Aorta (tissue), 5 donors: ENCODE measurements around the gene PAGE4. TPM values are rescaled to one million over a fixed set of nuclear protein-coding genes. Genes with fewer than 3 reads are reported as not detected.

Experiments
- ATAC-seq: fragments of 200-7000 bp; cut with Tn5 transposase; one replicate; pipeline ENCODE4 v1.9.1; 2022; ENCODE audit warnings: moderate library complexity; ENCODE audit not compliant: low FRiP score
- DNase-seq, 2 donors: peaks; one replicate each; pipeline ENCODE4 v3.0.0-alpha.2; 2020
- H3K27ac ChIP-seq, 2 donors: one replicate each; pipeline ENCODE4 v1.5.1; 2013; ENCODE audit warnings: low read length in 2 of 2, mild to moderate bottlenecking in 2 of 2, moderate library complexity in 2 of 2, control low read depth in 1 of 2, inconsistent platforms in 1 of 2, low read depth in 1 of 2
- H3K27me3 ChIP-seq, 2 donors: one replicate each; pipeline ENCODE4 v1.6.1; 2013; ENCODE audit warnings: control low read depth in 1 of 2, low read length in 1 of 2, mild to moderate bottlenecking in 1 of 2, moderate library complexity in 1 of 2; ENCODE audit not compliant: insufficient read depth in 2 of 2, control insufficient read depth in 1 of 2
- H3K36me3 ChIP-seq, 2 donors: one replicate each; pipeline ENCODE4 v1.6.1; 2013; ENCODE audit warnings: control low read depth in 1 of 2, low read length in 1 of 2, mild to moderate bottlenecking in 1 of 2; ENCODE audit not compliant: insufficient read depth in 2 of 2, control insufficient read depth in 1 of 2
- H3K4me1 ChIP-seq, 2 donors: one replicate each; pipeline ENCODE4 v1.6.1; 2013; ENCODE audit warnings: low read length in 2 of 2, control low read depth in 1 of 2, mild to moderate bottlenecking in 1 of 2, moderate library complexity in 1 of 2; ENCODE audit not compliant: insufficient read depth in 2 of 2, control insufficient read depth in 1 of 2
- H3K4me3 ChIP-seq, 2 donors: one replicate each; pipeline ENCODE4 v1.5.1; 2013; ENCODE audit warnings: low read length in 2 of 2, control low read depth in 1 of 2, mild to moderate bottlenecking in 1 of 2
- H3K9me3 ChIP-seq: one replicate; pipeline ENCODE4 v1.6.1; 2013; ENCODE audit warnings: mild to moderate bottlenecking, low read length; ENCODE audit not compliant: control insufficient read depth
- WGBS, 2 donors: extraction: QIAGEN DNeasy Blood & Tissue Kit; methylation state at CpG; one replicate each; pipeline ENCODE4 v1.1.7; 2013; 5-methylcytosine and 5-hydroxymethylcytosine counted together
- intact Hi-C, 2 donors: fragments of 100-400 bp; cut with DNase I; formaldehyde crosslinking; loops; one replicate each; pipeline versions ENCODE4 v1.14.2 to v1.15.0; 2022
- long read RNA-seq, 2 donors: library from polyadenylated mRNA; unstranded; transcript quantifications; one replicate each; pipeline ENCODE4 v2.0.0, GENCODE V29; 2020 to 2021
- polyA plus RNA-seq, 2 donors: library from polyadenylated mRNA; stranded (reverse); fragments of 200-250 nt; gene quantifications; one replicate each; pipeline ENCODE4 v1.2.3, GENCODE V29; 2013
- total RNA-seq, 2 donors: library from RNA; stranded (reverse); fragmentation: NEBNext Ultra II Directional; extraction: Animal tissue kit (Norgen Biotek cat#: 25700); gene quantifications; one replicate each; pipeline ENCODE4 v1.2.1, GENCODE V29; 2021
- donor health status: healthy with polysubstance abuse.
- donor health status: Bipolar disorder and iron deficiency.
- donor health status: DM: no; HTN: no; CAD: no.
- donor health status: DM: no; HTN: no; CAD: no.
- donor health status: DM: yes; HTN: yes; CAD: no.

Gene PAGE4
- total RNA-seq (not detected), polyA plus RNA-seq (not detected)
- long read RNA-seq, donor 1: 0 reads
- long read RNA-seq, donor 2: 0 reads

DNA sequence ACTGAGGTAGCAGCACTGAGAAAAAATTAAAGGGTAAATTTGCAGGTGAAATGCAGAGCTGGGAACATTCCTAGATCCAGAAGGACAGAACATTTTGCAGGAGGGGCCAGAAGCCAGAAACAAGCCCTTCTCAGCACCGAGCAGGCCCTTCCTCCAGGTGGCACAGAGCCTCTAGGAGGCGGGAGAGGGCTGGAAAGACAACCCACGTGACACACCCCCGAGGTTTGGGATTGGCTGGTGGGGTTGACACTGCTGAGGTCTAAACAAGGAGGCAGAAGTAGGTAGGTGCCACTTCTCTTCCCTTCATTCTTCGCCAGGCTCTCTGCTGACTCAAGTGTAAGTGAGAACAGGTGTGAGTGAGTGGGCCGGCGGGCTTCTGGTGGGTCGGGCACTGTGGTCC lies at the start of gene PAGE4:
TSS of gene PAGE4 (plus strand) at position 288 of the 400 bp plus-strand sequence. CDS start 1,126 bp downstream, outside the sequence.
- Histone ChIP-seq H3K4me1 (no peaks in the 10 kb centered on the region), H3K4me3 (no peak within 1 kb of the TSS), H3K27me3 (no peaks in the 10 kb centered on the region), H3K27ac (no peak within 1 kb of the TSS), H3K9me3 (no peaks in the 10 kb centered on the region), H3K36me3 (no peaks in the 10 kb centered on the region)
- ATAC-seq (no peak), DNase-seq (no peak)
- WGBS, 2 donors: 57 to 72% methylated on average over 8 of the region's 8 CpGs
- intact Hi-C loops: no loop called here

GRCh38 chrX:49784747-49785280 lies 44.3 kb upstream of the PAGE4 start:
- no peak for DNase-seq
- ATAC-seq: no peak
- H3K27ac ChIP-seq: no peak overlapping the region
- intact Hi-C loops: no loop called here
- no peaks in the 10 kb centered on the region for H3K36me3 ChIP-seq
- H3K4me1 ChIP-seq: peaks cover 0 to 4% of the 10 kb centered on the region in 2 donors
- peaks cover 0 to 4% of the 10 kb centered on the region in 2 donors for H3K27me3 ChIP-seq
- H3K4me3 ChIP-seq: no peak overlapping the region
- WGBS, 2 donors: 32 to 65% methylated on average over 1 of the region's 1 CpG
- H3K9me3 ChIP-seq: no peaks in the 10 kb centered on the region

GRCh38 chrX:49792376-49792775 lies 36.7 kb upstream of the PAGE4 start:
- ATAC-seq: no peak
- WGBS, 2 donors: 16 to 23% methylated on average over 1 of the region's 1 CpG
- no peaks in the 10 kb centered on the region for H3K27me3 ChIP-seq

DNA sequence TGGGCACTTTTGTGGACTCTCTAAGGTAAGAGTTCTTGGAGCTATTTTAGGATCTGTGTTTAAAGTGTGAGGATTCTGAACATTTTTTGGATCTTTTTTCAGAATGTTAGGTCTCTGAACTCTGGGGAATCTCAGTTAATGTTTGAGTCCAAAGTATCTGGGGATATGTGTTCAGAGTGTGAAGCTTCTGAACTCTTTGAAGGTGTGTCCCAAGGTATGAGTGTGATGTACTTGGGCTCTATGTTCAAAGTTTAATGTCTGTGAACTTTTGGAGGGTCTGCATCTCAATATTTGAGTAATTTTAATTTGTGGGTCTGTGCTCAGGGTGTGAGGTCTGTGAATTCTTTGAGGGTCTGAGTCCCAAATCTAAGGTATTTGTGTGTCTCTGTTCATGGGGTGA lies 35.4 kb upstream of the PAGE4 start:
- no peaks in the 10 kb centered on the region for H3K9me3 ChIP-seq
- no peaks in the 10 kb centered on the region for H3K36me3 ChIP-seq
- intact Hi-C loops: no loop called here
- H3K27ac ChIP-seq: no peak overlapping the region
- H3K27me3 ChIP-seq: no peaks in the 10 kb centered on the region
- ATAC-seq: no peak
- no peak overlapping the region for H3K4me3 ChIP-seq
- no peak for DNase-seq
- peaks cover 0 to 4% of the 10 kb centered on the region in 2 donors for H3K4me1 ChIP-seq

More at GRCh38 chrX:49792376-49792775, 36.7 kb upstream of the PAGE4 start:
- Histone ChIP-seq H3K36me3 (no peaks in the 10 kb centered on the region), H3K9me3 (no peaks in the 10 kb centered on the region), H3K4me3 (no peak overlapping the region), H3K27ac (no peak overlapping the region), H3K4me1 (peaks cover 0 to 4% of the 10 kb centered on the region in 2 donors)
- intact Hi-C loops: no loop called here
- DNase-seq: no peak

- DNase-seq: no peak
These were observed 29.3 kb upstream of the PAGE4 start for GRCh38 chrX:49799828-49800227.

DNA sequence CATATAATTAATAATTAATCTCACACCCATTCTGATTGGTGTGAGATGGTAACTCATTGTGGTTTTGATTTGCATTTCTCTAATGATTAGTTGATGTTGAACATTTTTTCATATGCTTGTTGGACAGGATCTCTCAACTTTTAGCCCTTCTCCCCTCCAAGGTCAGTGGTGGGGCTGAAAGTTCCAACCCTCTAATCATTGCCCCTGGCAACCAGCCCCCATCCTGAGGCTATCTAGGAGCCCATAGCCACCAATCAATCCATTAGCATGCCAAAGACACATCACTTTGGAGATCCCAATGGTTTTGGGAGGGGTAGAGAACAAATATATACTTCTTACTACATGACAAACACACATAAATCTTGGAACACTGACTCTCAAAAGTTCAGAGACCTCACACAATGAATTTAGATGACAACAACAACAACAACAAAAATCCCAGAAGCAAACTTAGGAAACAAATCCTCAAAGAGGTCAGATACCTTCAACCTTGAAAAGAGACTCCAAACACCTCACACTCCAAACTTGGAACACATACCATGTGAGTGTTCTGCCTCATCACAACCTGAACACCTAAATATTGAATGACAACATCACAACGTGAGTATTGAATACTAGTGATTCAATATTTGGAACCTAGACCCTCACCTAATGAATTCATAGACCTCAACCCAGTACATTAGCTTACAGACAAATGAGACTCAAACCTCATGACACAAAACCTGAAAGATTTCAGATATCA lies 19.0 kb upstream of the PAGE4 start:
- ATAC-seq: no peak
- intact Hi-C loops: no loop called here

More at GRCh38 chrX:49799828-49800227, 29.3 kb upstream of the PAGE4 start:
- Histone ChIP-seq H3K4me3 (no peak overlapping the region), H3K27ac (no peak overlapping the region), H3K9me3 (no peaks in the 10 kb centered on the region), H3K4me1 (no peaks in the 10 kb centered on the region), H3K27me3 (no peaks in the 10 kb centered on the region), H3K36me3 (no peaks in the 10 kb centered on the region)
- intact Hi-C loops: no loop called here
- no peak for ATAC-seq
- WGBS, 2 donors: 93 to 97% methylated on average over 1 of the region's 1 CpG

GRCh38 chrX:49812177-49812576 lies 16.9 kb upstream of the PAGE4 start:
- intact Hi-C loops: no loop called here
- WGBS, 2 donors: 42 to 47% methylated on average over 4 of the region's 4 CpGs
- DNase-seq: no peak

More for the DNA sequence above, 19.0 kb upstream of the PAGE4 start:
- Histone ChIP-seq H3K4me3 (no peak overlapping the region), H3K9me3 (no peaks in the 10 kb centered on the region), H3K36me3 (no peaks in the 10 kb centered on the region), H3K4me1 (no peaks in the 10 kb centered on the region), H3K27ac (no peak overlapping the region), H3K27me3 (no peaks in the 10 kb centered on the region)
- no peak for DNase-seq
- 48 to 62% methylated on average over 1 of the region's 1 CpG for WGBS, 2 donors

DNA sequence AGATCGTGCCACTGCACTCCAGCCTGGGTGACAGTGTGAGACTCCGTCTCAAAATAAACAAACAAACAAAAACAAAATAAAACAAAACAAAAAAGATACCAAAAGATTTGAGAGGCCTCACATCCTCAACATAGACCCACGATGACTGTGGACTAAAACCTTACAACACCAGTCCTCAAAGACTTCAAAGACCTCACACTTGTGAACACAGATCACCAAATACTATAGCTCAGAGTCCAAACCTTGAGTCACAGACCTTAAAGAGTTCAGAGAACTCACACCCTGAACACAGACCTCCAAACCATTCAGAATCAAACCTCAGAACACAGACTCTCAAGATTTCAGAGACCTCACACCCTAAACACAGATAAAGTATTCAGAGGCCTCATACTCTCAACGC lies 12.7 kb upstream of the PAGE4 start:
- H3K27me3 ChIP-seq: no peaks in the 10 kb centered on the region
- H3K9me3 ChIP-seq: no peaks in the 10 kb centered on the region
- no peak for ATAC-seq
- H3K4me1 ChIP-seq: no peaks in the 10 kb centered on the region
- H3K4me3 ChIP-seq: no peak overlapping the region
- 83 to 85% methylated on average over 4 of the region's 4 CpGs for WGBS, 2 donors
- no peak overlapping the region for H3K27ac ChIP-seq
- DNase-seq: no peak
- intact Hi-C loops: no loop called here
- H3K36me3 ChIP-seq: no peaks in the 10 kb centered on the region

More at GRCh38 chrX:49812177-49812576, 16.9 kb upstream of the PAGE4 start:
- H3K4me3 ChIP-seq: no peak overlapping the region
- no peaks in the 10 kb centered on the region for H3K36me3 ChIP-seq
- no peaks in the 10 kb centered on the region for H3K4me1 ChIP-seq
- no peak overlapping the region for H3K27ac ChIP-seq
- no peak for ATAC-seq
- H3K9me3 ChIP-seq: no peaks in the 10 kb centered on the region
- H3K27me3 ChIP-seq: no peaks in the 10 kb centered on the region

GRCh38 chrX:49838374-49838773 lies 9.3 kb downstream of the PAGE4 start:
- H3K36me3 ChIP-seq: no peaks in the 10 kb centered on the region
- no peak for DNase-seq
- no peak for ATAC-seq
- 9 to 10% methylated on average over 8 of the region's 8 CpGs for WGBS, 2 donors
- H3K4me1 ChIP-seq: no peaks in the 10 kb centered on the region
- H3K27ac ChIP-seq: no peak overlapping the region
- no peaks in the 10 kb centered on the region for H3K9me3 ChIP-seq
- H3K27me3 ChIP-seq: no peaks in the 10 kb centered on the region
- intact Hi-C loops: no loop called here
- no peak overlapping the region for H3K4me3 ChIP-seq
